Tongue (tissue), 2 donors: ENCODE data around the gene STK32A. TPM values are rescaled to one million over a fixed set of nuclear protein-coding genes. Genes with fewer than 3 reads are reported as not detected.

ENCODE experiments used
- DNase-seq: peaks from one replicate; pipeline ENCODE4 v3.0.0-alpha.2; 2015
- total RNA-seq: library from RNA; depleted of rRNA; stranded (reverse); fragments of >200 nt; gene quantifications from one replicate; pipeline ENCODE4 v1.2.3, GENCODE V29; 2014

The STK32A gene
- total RNA-seq, 1 donor from 2014 or later, result 0.62 TPM

GRCh38 chr5:147259837-147260236 lies 25.0 kb downstream of the STK32A start:
- DNase-seq, result no peak

GRCh38 chr5:147267082-147267832 lies 32.4 kb downstream of the STK32A start:
- DNase-seq, result no peak

GRCh38 chr5:147276497-147276896 lies 41.7 kb downstream of the STK32A start:
- no peak for DNase-seq

- no peak for DNase-seq
These were observed 51.5 kb downstream of the STK32A start for GRCh38 chr5:147286296-147286695.

- no peak for DNase-seq
These were observed 52.3 kb downstream of the STK32A start for GRCh38 chr5:147287110-147287509.

- DNase-seq, result no peak
These were observed 55.4 kb downstream of the STK32A start for GRCh38 chr5:147290261-147290660.

- no peak for DNase-seq
These were observed 68.4 kb downstream of the STK32A start for GRCh38 chr5:147303251-147303650.

- no peak for DNase-seq
These were observed 69.2 kb downstream of the STK32A start for GRCh38 chr5:147303976-147304375.

GRCh38 chr5:147305147-147305546 lies 70.3 kb downstream of the STK32A start:
- DNase-seq, result no peak

- no peak for DNase-seq
These were observed 71.5 kb downstream of the STK32A start for GRCh38 chr5:147306351-147306750.

GRCh38 chr5:147307170-147307569 lies 72.3 kb downstream of the STK32A start:
- DNase-seq, result no peak

GRCh38 chr5:147309621-147310020 lies 74.8 kb downstream of the STK32A start:
- DNase-seq, result no peak

GRCh38 chr5:147310059-147310704 lies 75.4 kb downstream of the STK32A start:
- peak; percentile 15 for DNase-seq

- no peak for DNase-seq
These were observed 83.3 kb downstream of the STK32A start for GRCh38 chr5:147317978-147318684.

GRCh38 chr5:147321569-147321968 lies 86.7 kb downstream of the STK32A start:
- no peak for DNase-seq

GRCh38 chr5:147327421-147327820 lies 92.6 kb downstream of the STK32A start:
- no peak for DNase-seq

- DNase-seq, result no peak
These were observed 93.1 kb downstream of the STK32A start for GRCh38 chr5:147327905-147328304.

GRCh38 chr5:147332658-147333057 lies 97.8 kb downstream of the STK32A start:
- DNase-seq, result no peak

- peak; percentile 46 for DNase-seq
These were observed 102.0 kb downstream of the STK32A start for GRCh38 chr5:147336876-147337275.

- no peak for DNase-seq
These were observed 104.5 kb downstream of the STK32A start for GRCh38 chr5:147339313-147339712.

- DNase-seq, result no peak
These were observed 106.1 kb downstream of the STK32A start for GRCh38 chr5:147340941-147341340.

- DNase-seq, result no peak
These were observed 106.5 kb downstream of the STK32A start for GRCh38 chr5:147341345-147341744.

GRCh38 chr5:147344861-147345260 lies 110.0 kb downstream of the STK32A start:
- DNase-seq, result no peak
